Measurements from ENCODE around the gene PSMB5. TPM values are rescaled to one million over a fixed set of nuclear protein-coding genes. Genes with fewer than 3 reads are reported as not detected.

Gene PSMB5
- total RNA-seq, 2 experiments from 2014 or later = 116 to 119 TPM

DNA sequence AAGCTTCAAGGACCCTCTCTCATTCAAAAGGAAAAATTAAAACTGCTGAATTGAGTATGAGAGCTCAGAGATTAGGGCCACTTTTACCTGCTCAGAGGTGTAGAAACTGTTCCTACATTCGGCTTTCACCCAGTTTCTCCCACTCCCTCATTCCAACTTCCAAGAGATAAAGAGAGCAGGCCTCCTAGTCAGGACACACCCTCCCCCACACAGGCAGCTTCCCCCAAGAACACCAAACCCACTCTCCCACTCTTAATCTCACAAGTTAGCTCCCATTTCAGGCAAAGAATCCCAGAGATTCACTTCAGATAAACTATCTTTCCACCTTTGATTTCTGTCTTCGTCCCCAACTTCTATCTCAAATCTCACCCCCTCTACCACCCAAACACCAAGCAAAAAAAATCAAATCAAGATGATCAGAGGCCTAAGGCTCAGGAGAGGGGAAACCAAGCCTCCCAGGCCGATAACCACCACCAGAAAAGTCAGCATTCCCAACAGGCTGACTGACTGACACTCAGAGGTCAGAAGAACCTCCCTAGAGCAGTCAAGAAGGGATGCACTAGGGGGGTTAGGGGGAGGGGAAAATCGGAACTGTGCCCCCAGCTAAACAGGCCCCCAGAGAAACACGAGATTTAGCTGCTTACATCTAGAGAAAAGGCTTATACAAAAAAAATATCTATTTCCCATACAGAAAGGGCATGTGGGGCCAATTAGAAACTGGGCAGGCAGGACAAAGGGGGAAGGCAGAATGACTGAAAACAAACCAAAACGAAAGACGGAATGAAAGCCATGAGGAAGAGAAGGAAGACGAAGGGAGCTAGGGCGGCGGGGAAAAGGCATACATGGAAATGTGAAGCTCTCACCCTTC, 35.8 kb upstream of the PSMB5 start:
- no peaks in the 10 kb centered on the region for H3K9me3 Mint-ChIP-seq
- CTCF ChIA-PET = interaction anchor here (0.8 to 5.2 kb wide), 17 partner anchors 8 to 230 kb away, joined by 3 to 65 read pairs (median 7); partner anchors contain the start of genes ACIN1, AJUBA, C14orf119 and CDH24
- peaks cover 49% of the 10 kb centered on the region for H3K36me3 Mint-ChIP-seq
- no peaks in the 10 kb centered on the region for H3K27me3 Mint-ChIP-seq
- H3K27ac Mint-ChIP-seq = peak overlapping the region; percentile 88
- POLR2A ChIA-PET = interaction anchor here (0.6 to 2.6 kb wide), 3 partner anchors 8 to 64 kb away, joined by 3 to 17 read pairs (median 3); partner anchors contain the start of genes ACIN1 and C14orf119
- peaks cover 44% of the 10 kb centered on the region for H3K4me1 Mint-ChIP-seq (ENCODE audit: low read depth)
- peak overlapping the region; percentile 94 for H3K4me3 Mint-ChIP-seq
- intact Hi-C loops (cut with micrococcal nuclease) = loop anchor here (1.0 kb wide), 1 partner anchor 25 kb away; the partner anchor contains the start of genes ACIN1 and C14orf119
- DNase-seq = no peak

GRCh38 chr14:23069413-23069806, 34.7 kb upstream of the PSMB5 start:
- CTCF ChIA-PET = interaction anchor here (0.7 to 18.9 kb wide), 56 partner anchors 10 to 489 kb away, joined by 3 to 839 read pairs (median 7); partner anchors contain the start of genes ACIN1, AJUBA, C14orf119 and CDH24
- Mint-ChIP-seq H3K27ac (no peak overlapping the region), H3K27me3 (no peaks in the 10 kb centered on the region)

GRCh38 chr14:23068789-23069412, 34.2 kb upstream of the PSMB5 start:
- Mint-ChIP-seq H3K36me3 (peaks cover 48% of the 10 kb centered on the region), H3K27me3 (no peaks in the 10 kb centered on the region), H3K4me1 (ENCODE audit: low read depth) (peaks cover 42% of the 10 kb centered on the region), H3K9me3 (no peaks in the 10 kb centered on the region), H3K4me3 (no peak overlapping the region), H3K27ac (peak overlapping the region; percentile 66)
- intact Hi-C loops (cut with micrococcal nuclease) = loop anchor here (1.0 to 2.0 kb wide), 2 partner anchors 40 to 118 kb away; no protein-coding TSS in a partner anchor
- ChIA-PET CTCF (interaction anchor here (0.6 to 18.9 kb wide), 63 partner anchors 11 to 489 kb away, joined by 3 to 839 read pairs (median 6); partner anchors contain the start of genes ACIN1, AJUBA, C14orf119 and CDH24), POLR2A (interaction anchor here (0.7 to 1.1 kb wide), 2 partner anchors 11 to 62 kb away, joined by 3 read pairs; partner anchors contain the start of gene CDH24)
- DNase-seq = peak; percentile 82

More at GRCh38 chr14:23069413-23069806, 34.7 kb upstream of the PSMB5 start:
- Mint-ChIP-seq H3K36me3 (peaks cover 45% of the 10 kb centered on the region), H3K9me3 (no peaks in the 10 kb centered on the region), H3K4me3 (no peak overlapping the region), H3K4me1 (ENCODE audit: low read depth) (peaks cover 42% of the 10 kb centered on the region)
- DNase-seq = no peak
- POLR2A ChIA-PET = interaction anchor here (0.7 kb wide), 1 partner anchor 62 kb away, joined by 3 read pairs; no protein-coding TSS in a partner anchor
- intact Hi-C loops (cut with micrococcal nuclease) = loop anchor here (1.0 to 2.0 kb wide), 2 partner anchors 39 to 118 kb away; no protein-coding TSS in a partner anchor

DNA sequence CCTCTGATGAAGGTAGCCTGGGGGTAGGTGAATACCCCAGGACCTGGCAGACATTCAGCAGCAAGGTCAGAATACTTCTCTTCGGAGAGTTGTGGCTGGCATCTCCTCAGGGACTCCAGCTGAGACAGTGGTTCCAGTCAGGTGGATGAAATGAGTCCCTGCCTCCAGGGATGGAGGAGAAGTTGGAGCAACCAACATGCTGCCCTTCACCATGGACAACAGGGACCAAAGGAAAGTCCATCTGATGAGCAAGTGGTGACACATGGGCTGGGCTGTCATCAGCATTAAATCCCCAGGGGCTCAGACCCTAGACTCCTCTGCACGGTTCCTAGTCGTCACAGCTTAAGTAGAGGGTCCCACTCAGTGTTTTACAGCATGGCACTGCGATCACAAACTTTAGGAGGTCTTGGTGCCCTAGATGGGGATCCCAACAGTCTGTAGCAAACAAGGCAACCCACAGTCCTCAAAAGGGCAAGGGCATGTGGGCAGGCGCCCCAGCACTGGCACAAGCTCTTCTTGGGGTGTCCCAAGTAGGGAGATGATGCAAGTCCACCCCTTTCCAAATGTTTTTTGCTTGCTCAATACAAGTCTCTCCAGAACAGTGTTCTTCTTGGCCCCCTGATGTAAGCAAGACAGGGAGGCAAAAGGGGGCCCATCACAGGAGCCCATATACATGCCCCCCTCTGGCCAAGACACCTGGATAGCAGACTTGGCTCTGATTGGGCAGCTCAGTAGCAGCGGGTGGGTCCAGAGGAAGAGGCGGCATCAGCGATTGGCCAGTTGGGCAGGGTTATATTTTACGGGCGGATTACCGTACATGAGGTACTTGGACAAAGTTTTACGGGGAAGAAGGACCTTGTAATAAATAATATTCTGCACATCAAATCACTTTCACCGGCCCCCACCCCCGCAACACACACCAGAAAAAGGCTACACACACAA, 33.4 kb upstream of the PSMB5 start:
- Mint-ChIP-seq H3K9me3 (no peaks in the 10 kb centered on the region), H3K36me3 (peaks cover 55% of the 10 kb centered on the region), H3K27ac (peak overlapping the region; percentile 66), H3K4me3 (no peak overlapping the region), H3K27me3 (no peaks in the 10 kb centered on the region), H3K4me1 (ENCODE audit: low read depth) (peaks cover 42% of the 10 kb centered on the region)
- POLR2A ChIA-PET = interaction anchor here (1.1 kb wide), 1 partner anchor 10 kb away, joined by 3 read pairs; the partner anchor contains the start of gene CDH24
- CTCF ChIA-PET = interaction anchor here (0.6 to 18.9 kb wide), 62 partner anchors 10 to 490 kb away, joined by 3 to 839 read pairs (median 6); partner anchors contain the start of genes ACIN1, AJUBA, C14orf119 and CDH24
- intact Hi-C loops (cut with micrococcal nuclease) = loop anchor here (2.0 kb wide), 1 partner anchor 41 kb away; no protein-coding TSS in a partner anchor
- no peak for DNase-seq

GRCh38 chr14:23066855-23067744, 32.4 kb upstream of the PSMB5 start:
- no peaks in the 10 kb centered on the region for H3K27me3 Mint-ChIP-seq
- intact Hi-C loops (cut with micrococcal nuclease) = no loop called here
- POLR2A ChIA-PET = no interaction called here

DNA sequence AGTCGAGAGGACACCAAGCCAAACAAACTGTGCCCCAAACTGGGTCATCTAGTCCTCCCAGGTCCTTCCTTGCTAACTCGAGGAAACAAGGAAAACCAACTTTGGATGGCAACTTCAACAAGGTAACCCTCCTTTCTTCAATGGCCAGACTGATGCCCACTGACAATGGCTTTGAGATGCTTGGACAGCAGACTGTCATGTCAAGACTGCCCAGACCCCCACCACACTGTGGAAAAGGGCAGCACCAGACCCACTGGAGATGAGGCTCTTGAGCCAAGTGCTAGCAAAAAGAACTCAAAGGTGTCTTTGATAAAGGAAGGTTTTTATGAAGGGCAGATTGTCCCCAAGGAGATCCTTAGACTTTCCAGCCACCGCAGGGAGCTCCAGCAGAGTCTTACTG, 31.7 kb upstream of the PSMB5 start:
- CTCF ChIA-PET = interaction anchor here (1.3 to 18.9 kb wide), 4 partner anchors 8 to 76 kb away, joined by 3 to 839 read pairs (median 48); partner anchors contain the start of genes AJUBA and CDH24
- Mint-ChIP-seq H3K4me3 (no peak overlapping the region), H3K27ac (no peak overlapping the region)

More at GRCh38 chr14:23066855-23067744, 32.4 kb upstream of the PSMB5 start:
- Mint-ChIP-seq H3K27ac (no peak overlapping the region), H3K4me1 (ENCODE audit: low read depth) (peaks cover 39% of the 10 kb centered on the region), H3K9me3 (no peaks in the 10 kb centered on the region), H3K4me3 (no peak overlapping the region), H3K36me3 (peaks cover 60% of the 10 kb centered on the region)
- no peak for DNase-seq
- CTCF ChIA-PET = interaction anchor here (1.3 to 18.9 kb wide), 8 partner anchors 9 to 255 kb away, joined by 3 to 839 read pairs (median 38); partner anchors contain the start of genes AJUBA, CDH24 and PABPN1

GRCh38 chr14:23063601-23064000, 28.9 kb upstream of the PSMB5 start:
- intact Hi-C loops (cut with micrococcal nuclease) = no loop called here
- Mint-ChIP-seq H3K27ac (no peak overlapping the region), H3K9me3 (no peaks in the 10 kb centered on the region), H3K36me3 (peaks cover 62% of the 10 kb centered on the region), H3K4me1 (ENCODE audit: low read depth) (peaks cover 10% of the 10 kb centered on the region), H3K27me3 (no peaks in the 10 kb centered on the region), H3K4me3 (no peak overlapping the region)
- CTCF ChIA-PET = interaction anchor here (11.0 to 18.9 kb wide), 2 partner anchors 74 to 89 kb away, joined by 129 to 839 read pairs; partner anchors contain the start of gene AJUBA
- DNase-seq = no peak
- POLR2A ChIA-PET = no interaction called here

More for the DNA sequence above, 31.7 kb upstream of the PSMB5 start:
- H3K9me3 Mint-ChIP-seq = no peaks in the 10 kb centered on the region
- no peaks in the 10 kb centered on the region for H3K27me3 Mint-ChIP-seq
- H3K4me1 Mint-ChIP-seq (ENCODE audit: low read depth) = peaks cover 32% of the 10 kb centered on the region
- no peak for DNase-seq
- POLR2A ChIA-PET = no interaction called here
- intact Hi-C loops (cut with micrococcal nuclease) = no loop called here
- peaks cover 60% of the 10 kb centered on the region for H3K36me3 Mint-ChIP-seq

DNA sequence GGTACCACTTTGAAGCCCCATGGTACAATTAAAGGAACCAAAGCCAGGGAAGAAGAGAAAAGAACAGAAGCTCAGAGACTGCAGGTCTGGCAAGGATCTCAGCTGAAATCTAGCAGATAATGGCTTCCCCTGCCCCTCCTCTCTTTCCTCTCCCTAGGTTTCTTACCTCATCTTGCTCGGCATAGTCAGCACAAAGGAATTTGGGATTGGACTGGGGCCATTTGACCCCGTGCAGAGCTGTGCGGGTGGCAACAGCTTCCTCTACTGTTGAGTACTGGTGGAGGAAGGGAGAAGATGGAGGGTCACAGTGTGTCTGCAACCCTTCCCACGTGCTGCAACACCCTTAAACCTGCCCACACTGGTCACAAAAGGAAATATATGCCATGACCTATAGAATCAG, 27.3 kb upstream of the PSMB5 start:
- CTCF ChIA-PET = interaction anchor here (0.7 to 18.9 kb wide), 9 partner anchors 9 to 650 kb away, joined by 3 to 839 read pairs (median 4); partner anchors contain the start of genes AJUBA and CEBPE
- H3K27ac Mint-ChIP-seq = no peak overlapping the region
- DNase-seq = no peak

DNA sequence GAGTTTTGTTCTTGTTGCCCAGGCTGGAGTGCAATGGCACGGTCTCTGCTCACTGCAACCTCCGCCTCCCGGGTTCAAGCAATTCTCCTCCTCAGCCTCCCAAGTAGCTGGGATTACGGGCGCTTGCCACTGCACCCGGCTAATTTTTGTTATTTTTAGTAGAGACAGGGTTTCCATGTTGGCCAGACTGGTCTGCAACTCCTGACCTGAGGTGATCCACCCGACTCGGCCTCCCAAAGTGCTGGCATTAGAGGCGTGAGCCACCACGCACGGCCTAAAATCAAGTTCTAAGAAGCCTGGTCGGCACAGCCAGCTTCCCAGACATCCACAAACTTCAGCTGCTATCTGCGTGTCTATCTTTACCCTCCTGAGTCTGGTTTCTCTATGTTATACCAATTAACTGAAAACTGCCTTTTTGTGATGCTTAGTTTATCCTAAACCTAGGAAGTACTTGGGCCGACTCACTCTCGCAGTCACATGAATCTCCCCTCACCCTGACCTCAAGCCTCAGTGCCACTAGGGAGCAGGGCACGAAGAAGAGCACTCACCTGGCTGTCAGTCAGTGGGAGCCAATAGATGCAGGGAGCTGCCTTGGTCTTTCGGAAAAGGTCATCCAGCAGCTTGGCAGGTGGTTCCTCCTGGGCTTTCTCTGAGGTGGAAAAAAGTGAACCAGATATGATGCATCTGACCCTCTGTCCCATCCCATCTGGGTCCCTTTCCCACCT, 26.0 kb upstream of the PSMB5 start:
- Mint-ChIP-seq H3K9me3 (no peaks in the 10 kb centered on the region), H3K27me3 (peaks cover 2% of the 10 kb centered on the region), H3K4me3 (no peak overlapping the region), H3K27ac (no peak overlapping the region), H3K4me1 (ENCODE audit: low read depth) (peaks cover 17% of the 10 kb centered on the region), H3K36me3 (peaks cover 43% of the 10 kb centered on the region)
- no peak for DNase-seq
- CTCF ChIA-PET = interaction anchor here (0.6 to 18.9 kb wide), 6 partner anchors 7 to 86 kb away, joined by 4 to 839 read pairs (median 78); partner anchors contain the start of gene AJUBA
- intact Hi-C loops (cut with micrococcal nuclease) = no loop called here
- POLR2A ChIA-PET = interaction anchor here (0.7 kb wide), 1 partner anchor 11 kb away, joined by 4 read pairs; no protein-coding TSS in a partner anchor

More for the DNA sequence above, 27.3 kb upstream of the PSMB5 start:
- Mint-ChIP-seq H3K9me3 (no peaks in the 10 kb centered on the region), H3K4me1 (ENCODE audit: low read depth) (peaks cover 10% of the 10 kb centered on the region), H3K36me3 (peaks cover 55% of the 10 kb centered on the region), H3K4me3 (no peak overlapping the region), H3K27me3 (no peaks in the 10 kb centered on the region)
- POLR2A ChIA-PET = interaction anchor here (0.6 to 1.0 kb wide), 3 partner anchors 8 to 89 kb away, joined by 3 read pairs; no protein-coding TSS in a partner anchor
- intact Hi-C loops (cut with micrococcal nuclease) = no loop called here

All from activated CD4-positive, alpha-beta memory T cell treated with anti-CD3 and anti-CD28 coated beads for 36 hours (primary cell).